ENCODE measurements around the gene COPS3. TPM values are rescaled to one million over a fixed set of nuclear protein-coding genes. Genes with fewer than 3 reads are reported as not detected.

Gene COPS3
- total RNA-seq, 6 experiments from 2014 or later: 19.7 to 33.0 (median 25.8) TPM

DNA sequence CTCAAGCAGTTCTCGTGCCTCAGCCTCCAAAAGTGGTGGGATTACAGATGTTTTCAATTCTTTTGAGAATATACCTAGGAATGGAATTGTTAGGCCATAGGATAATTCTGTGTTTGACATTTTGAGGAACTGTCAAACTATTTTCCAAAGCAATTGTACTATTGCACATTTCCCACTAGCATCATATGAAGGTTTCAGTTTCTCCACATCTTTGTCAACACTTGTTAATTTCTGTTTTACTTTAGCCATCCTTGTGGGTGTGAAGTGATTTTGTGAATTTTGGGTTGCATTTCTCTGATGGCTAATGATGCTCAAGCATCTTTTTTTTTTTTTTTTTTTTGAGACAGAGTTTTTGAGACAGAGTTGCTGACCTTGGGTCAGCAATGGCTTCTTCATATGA is 28.3 kb upstream of the COPS3 start:
- Histone ChIP-seq H3K27ac (no peak overlapping the region), H3K27me3 (no peaks in the 10 kb centered on the region), H3K4me3 (no peak overlapping the region), H3K9me3 (no peaks in the 10 kb centered on the region), H3K4me1 (no peaks in the 10 kb centered on the region), H3K36me3 (no peaks in the 10 kb centered on the region)
- ATAC-seq (no peak), DNase-seq (no peak)
- TF ChIP-seq, protein P1, sequence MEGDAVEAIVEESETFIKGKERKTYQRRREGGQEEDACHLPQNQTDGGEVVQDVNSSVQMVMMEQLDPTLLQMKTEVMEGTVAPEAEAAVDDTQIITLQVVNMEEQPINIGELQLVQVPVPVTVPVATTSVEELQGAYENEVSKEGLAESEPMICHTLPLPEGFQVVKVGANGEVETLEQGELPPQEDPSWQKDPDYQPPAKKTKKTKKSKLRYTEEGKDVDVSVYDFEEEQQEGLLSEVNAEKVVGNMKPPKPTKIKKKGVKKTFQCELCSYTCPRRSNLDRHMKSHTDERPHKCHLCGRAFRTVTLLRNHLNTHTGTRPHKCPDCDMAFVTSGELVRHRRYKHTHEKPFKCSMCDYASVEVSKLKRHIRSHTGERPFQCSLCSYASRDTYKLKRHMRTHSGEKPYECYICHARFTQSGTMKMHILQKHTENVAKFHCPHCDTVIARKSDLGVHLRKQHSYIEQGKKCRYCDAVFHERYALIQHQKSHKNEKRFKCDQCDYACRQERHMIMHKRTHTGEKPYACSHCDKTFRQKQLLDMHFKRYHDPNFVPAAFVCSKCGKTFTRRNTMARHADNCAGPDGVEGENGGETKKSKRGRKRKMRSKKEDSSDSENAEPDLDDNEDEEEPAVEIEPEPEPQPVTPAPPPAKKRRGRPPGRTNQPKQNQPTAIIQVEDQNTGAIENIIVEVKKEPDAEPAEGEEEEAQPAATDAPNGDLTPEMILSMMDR (IDR thresholded peaks at IDR 0.05): no peak
- no peak for TF ChIP-seq POLR2A (IDR thresholded peaks at IDR 0.05)
- 80% methylated on average over 1 of the region's 1 CpG for WGBS (ENCODE audit: insufficient coverage, low coverage, low lambda C conversion rate, missing lambda C conversion rate)
- intact Hi-C loops (cut with DNase I): loop anchor here in 1 of 2 donors (10.0 kb wide), 1 partner anchor 315 kb away; no protein-coding TSS in a partner anchor

DNA sequence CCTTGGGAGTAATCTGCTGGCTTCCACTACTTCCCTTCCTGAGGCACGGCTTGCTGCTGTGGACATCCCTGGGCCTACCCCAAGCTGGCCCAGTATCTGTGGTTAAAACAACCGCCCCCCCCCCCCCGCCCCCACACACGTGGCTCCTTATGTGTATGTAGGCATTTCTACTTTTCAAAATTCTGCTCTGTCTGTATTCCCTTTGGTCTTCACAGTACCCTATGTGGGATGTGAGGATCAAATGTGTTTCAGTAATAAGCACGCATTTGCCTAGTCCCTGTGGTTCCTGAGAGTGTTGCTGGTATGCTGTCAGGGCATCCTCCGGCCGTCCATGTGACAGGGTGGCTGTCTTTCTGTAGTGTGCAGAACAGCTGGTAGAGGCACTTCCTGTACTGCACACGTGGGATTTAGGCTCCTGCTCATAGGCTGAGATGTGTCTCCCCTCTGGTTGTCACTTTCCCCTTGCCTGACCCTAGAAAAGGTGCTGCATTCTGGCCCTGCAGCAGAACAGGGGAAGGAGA is 24.3 kb upstream of the COPS3 start:
- peak in 3 of 4 donors; percentile 4 to 25 (median 16) for ATAC-seq
- H3K36me3 ChIP-seq: no peaks in the 10 kb centered on the region
- no peak for DNase-seq
- H3K27me3 ChIP-seq: no peaks in the 10 kb centered on the region
- H3K4me3 ChIP-seq: no peak overlapping the region
- intact Hi-C loops (cut with DNase I): loop anchor here in 1 of 2 donors (10.0 kb wide), 1 partner anchor 311 kb away; no protein-coding TSS in a partner anchor
- H3K9me3 ChIP-seq: no peaks in the 10 kb centered on the region
- TF ChIP-seq, protein P1 (IDR thresholded peaks at IDR 0.05): no peak
- 59% methylated on average over 4 of the region's 8 CpGs for WGBS (ENCODE audit: insufficient coverage, low coverage, low lambda C conversion rate, missing lambda C conversion rate)
- no peak overlapping the region for H3K27ac ChIP-seq
- H3K4me1 ChIP-seq: peaks cover 0 to 9% (median 0%) of the 10 kb centered on the region in 4 donors

DNA sequence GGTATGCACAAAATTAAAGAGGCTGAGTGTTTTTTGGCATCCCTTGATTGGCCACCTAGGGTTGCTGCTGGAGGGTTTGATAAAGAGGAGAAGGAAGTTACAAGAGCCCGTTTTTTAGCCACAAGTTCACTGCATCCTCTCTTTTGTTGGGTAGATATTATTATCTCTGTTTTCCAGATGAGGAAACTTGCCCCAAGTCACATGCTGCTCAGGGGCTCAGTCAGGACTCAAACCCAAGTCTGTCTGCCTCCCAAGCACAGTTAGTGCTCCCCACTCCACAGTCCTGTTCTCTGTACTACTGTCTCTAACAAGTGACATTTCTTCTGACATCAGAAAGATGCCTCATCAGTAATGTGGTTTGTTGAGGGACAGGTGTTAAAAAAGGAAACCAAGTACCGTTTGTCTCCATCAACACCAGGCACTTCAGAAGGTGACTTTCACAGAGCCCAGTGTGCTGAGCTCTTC is 23.5 kb upstream of the COPS3 start:
- intact Hi-C loops (cut with DNase I): loop anchor here in 1 of 2 donors (10.0 kb wide), 1 partner anchor 310 kb away; no protein-coding TSS in a partner anchor
- no peak for ATAC-seq

DNA sequence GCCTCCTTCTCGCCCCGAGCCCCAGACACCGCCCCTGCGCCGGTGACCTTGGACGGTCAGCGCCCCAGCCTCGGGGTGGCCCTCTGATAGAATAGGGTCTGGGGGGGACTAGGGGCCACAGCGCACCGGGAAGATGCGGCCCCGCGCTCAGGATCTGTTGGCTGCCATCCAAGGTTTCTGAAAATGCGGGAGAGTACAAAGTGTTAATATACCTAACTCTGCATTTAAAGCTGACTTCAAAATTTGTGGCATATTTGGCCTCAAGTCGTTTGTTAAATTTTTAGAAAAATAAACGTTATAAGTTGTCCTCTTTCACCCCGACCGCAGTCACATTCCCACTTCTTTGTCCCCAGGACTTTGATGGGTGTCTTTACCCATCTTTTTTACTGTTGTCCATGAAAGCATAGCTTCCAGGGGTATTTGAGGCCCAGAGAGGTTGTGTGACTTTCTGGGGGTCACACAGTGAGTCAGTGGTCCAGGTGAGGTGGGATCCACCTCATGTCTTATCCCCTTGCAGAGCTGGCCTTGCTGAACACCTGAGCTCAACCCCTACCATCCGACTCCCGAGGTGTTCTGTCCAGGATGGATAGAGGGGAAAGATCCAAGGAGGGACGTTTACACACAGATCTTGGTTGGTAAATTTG is 22.9 kb upstream of the COPS3 start:
- DNase-seq (no peak), ATAC-seq (no peak)
- Histone ChIP-seq H3K9me3 (no peaks in the 10 kb centered on the region), H3K27ac (no peak overlapping the region), H3K4me1 (peaks cover 0 to 10% (median 0%) of the 10 kb centered on the region in 4 donors), H3K4me3 (peak overlapping the region; percentile 36 to 63 (median 50)), H3K36me3 (no peaks in the 10 kb centered on the region), H3K27me3 (no peaks in the 10 kb centered on the region)
- intact Hi-C loops (cut with DNase I): loop anchor here in 1 of 2 donors (10.0 kb wide), 1 partner anchor 309 kb away; no protein-coding TSS in a partner anchor
- no peak for TF ChIP-seq POLR2A (IDR thresholded peaks at IDR 0.05)
- TF ChIP-seq, protein P1 (IDR thresholded peaks at IDR 0.05): no peak
- WGBS (ENCODE audit: insufficient coverage, low coverage, low lambda C conversion rate, missing lambda C conversion rate): 14% methylated on average over 13 of the region's 21 CpGs

More for the DNA sequence above, 23.5 kb upstream of the COPS3 start:
- H3K27me3 ChIP-seq: no peaks in the 10 kb centered on the region
- 58% methylated on average over 2 of the region's 2 CpGs for WGBS (ENCODE audit: insufficient coverage, low coverage, low lambda C conversion rate, missing lambda C conversion rate)
- no peak overlapping the region for H3K27ac ChIP-seq
- no peaks in the 10 kb centered on the region for H3K36me3 ChIP-seq
- no peak for DNase-seq
- TF ChIP-seq POLR2A (IDR thresholded peaks at IDR 0.05): no peak
- TF ChIP-seq, protein P1 (IDR thresholded peaks at IDR 0.05): no peak
- H3K4me3 ChIP-seq: peak overlapping the region in 1 of 3 donors; percentile 63
- H3K4me1 ChIP-seq: peaks cover 0 to 10% (median 0%) of the 10 kb centered on the region in 4 donors
- H3K9me3 ChIP-seq: no peaks in the 10 kb centered on the region
